ENCODE results near the gene GSG1L.

- TF ChIP-seq, protein P1, sequence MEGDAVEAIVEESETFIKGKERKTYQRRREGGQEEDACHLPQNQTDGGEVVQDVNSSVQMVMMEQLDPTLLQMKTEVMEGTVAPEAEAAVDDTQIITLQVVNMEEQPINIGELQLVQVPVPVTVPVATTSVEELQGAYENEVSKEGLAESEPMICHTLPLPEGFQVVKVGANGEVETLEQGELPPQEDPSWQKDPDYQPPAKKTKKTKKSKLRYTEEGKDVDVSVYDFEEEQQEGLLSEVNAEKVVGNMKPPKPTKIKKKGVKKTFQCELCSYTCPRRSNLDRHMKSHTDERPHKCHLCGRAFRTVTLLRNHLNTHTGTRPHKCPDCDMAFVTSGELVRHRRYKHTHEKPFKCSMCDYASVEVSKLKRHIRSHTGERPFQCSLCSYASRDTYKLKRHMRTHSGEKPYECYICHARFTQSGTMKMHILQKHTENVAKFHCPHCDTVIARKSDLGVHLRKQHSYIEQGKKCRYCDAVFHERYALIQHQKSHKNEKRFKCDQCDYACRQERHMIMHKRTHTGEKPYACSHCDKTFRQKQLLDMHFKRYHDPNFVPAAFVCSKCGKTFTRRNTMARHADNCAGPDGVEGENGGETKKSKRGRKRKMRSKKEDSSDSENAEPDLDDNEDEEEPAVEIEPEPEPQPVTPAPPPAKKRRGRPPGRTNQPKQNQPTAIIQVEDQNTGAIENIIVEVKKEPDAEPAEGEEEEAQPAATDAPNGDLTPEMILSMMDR (IDR thresholded peaks at IDR 0.05; ENCODE audit: low read depth, low read length), result no peak
- TF ChIP-seq POLR2A (IDR thresholded peaks at IDR 0.05; ENCODE audit: extremely low read depth, insufficient read length) (no peak), MYC (IDR thresholded peaks at IDR 0.05; ENCODE audit: low read depth, low read length) (no peak), MAX (IDR thresholded peaks at IDR 0.05; ENCODE audit: low read depth, low read length) (no peak)
Observed at GRCh38 chr16:27890006-27890405, 173.5 kb downstream of the GSG1L start.

Measured in NB4 (cell line).